Activated B cell treated with CpG ODN at 0.5 μM for 24 hours (primary cell): ENCODE measurements around the gene PTPRCAP. TPM values are rescaled to one million over a fixed set of nuclear protein-coding genes. Genes with fewer than 3 reads are reported as not detected.

Experiments
- ATAC-seq: fragments of 200-7000 bp; cut with Tn5 transposase; one replicate; pipeline ENCODE4 v1.10.0; 2021; ENCODE audit warnings: low read depth, mild to moderate bottlenecking, moderate library complexity
- CTCF ChIA-PET: fragments of 350-600 bp; sonication (Branson Sonifier 250); formaldehyde crosslinking; loops from one replicate; lab custom pipeline; 2021; ENCODE audit warnings: antibody characterized with exemption; lab: Charles Lee
- POLR2A ChIA-PET: fragments of 350-600 bp; sonication (Branson Sonifier 250); formaldehyde crosslinking; loops from one replicate; lab custom pipeline; 2021; ENCODE audit warnings: antibody characterized with exemption; lab: Charles Lee
- DNase-seq: peaks from one replicate; pipeline ENCODE4 v3.0.0; 2022
- H3K27ac Mint-ChIP-seq: one replicate; pipeline ENCODE4 v1.8.0; 2020; ENCODE audit warnings: mixed read lengths
- H3K27me3 Mint-ChIP-seq: one replicate; pipeline ENCODE4 v1.8.0; 2021; ENCODE audit warnings: mixed read lengths
- H3K36me3 Mint-ChIP-seq: one replicate; pipeline ENCODE4 v1.8.0; 2021; ENCODE audit warnings: low read depth, mixed read lengths
- H3K4me1 Mint-ChIP-seq: one replicate; pipeline ENCODE4 v1.8.0; 2021; ENCODE audit warnings: mixed read lengths
- H3K4me3 Mint-ChIP-seq: one replicate; pipeline ENCODE4 v1.8.0; 2020; ENCODE audit warnings: mild to moderate bottlenecking, mixed read lengths
- H3K9me3 Mint-ChIP-seq: one replicate; pipeline ENCODE4 v1.8.0; 2020; ENCODE audit warnings: mixed read lengths
- intact Hi-C: fragments of 100-400 bp; cut with micrococcal nuclease; formaldehyde crosslinking; loops from one replicate; pipeline ENCODE4 v1.15.1; 2024
- total RNA-seq: library from RNA; stranded (reverse); gene quantifications from 2 replicates; pipeline ENCODE4 v1.2.3, GENCODE V29; 2022
- TF ChIP-seq, protein P1 (sequence below): fragments of 200-600 bp; IDR thresholded peaks from one replicate; pipeline ENCODE4 v1.8.0; 2022; ENCODE audit warnings: antibody characterized with exemption, mild to moderate bottlenecking

Gene PTPRCAP
- total RNA-seq, 1 donor from 2014 or later, result 328 TPM

DNA sequence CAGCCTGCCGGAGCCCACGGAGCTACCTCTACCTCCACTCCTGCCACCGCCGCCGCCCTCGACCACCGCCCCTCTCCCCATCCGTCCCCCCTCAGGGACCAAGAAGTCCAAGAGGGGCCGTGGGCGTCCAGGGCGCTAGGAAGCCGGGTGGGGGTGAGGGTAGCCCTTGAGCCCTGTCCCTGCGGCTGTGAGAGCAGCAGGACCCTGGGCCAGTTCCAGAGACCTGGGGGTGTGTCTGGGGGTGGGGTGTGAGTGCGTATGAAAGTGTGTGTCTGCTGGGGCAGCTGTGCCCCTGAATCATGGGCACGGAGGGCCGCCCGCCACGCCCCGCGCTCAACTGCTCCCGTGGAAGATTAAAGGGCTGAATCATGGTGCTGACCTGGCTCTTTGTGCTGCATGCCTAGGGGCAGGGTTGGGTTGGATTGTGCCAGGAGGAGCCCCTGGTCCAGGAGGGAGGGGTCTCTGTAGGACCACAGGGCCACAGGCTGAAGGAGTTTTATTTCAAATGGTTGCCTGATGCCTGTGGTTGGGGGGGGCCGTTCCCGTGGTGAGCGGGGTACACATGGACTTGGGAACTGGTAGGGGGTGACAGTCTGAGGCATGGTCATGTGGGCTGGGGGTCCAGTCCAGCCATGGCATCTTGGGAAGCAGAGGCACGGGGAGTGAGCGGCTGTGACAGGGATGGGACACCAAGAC, 2.3 kb downstream of the PTPRCAP start:
- DNase-seq (no peak), ATAC-seq (no peak)
- Mint-ChIP-seq H3K4me1 (peaks cover 70% of the 10 kb centered on the region), H3K9me3 (no peaks in the 10 kb centered on the region), H3K36me3 (peaks cover 63% of the 10 kb centered on the region), H3K4me3 (peak overlapping the region; percentile 96), H3K27me3 (no peaks in the 10 kb centered on the region), H3K27ac (peak overlapping the region; percentile 96)
- intact Hi-C loops, result no loop called here
- POLR2A ChIA-PET, result interaction anchor here (2.1 to 26.0 kb wide), 10 partner anchors 12 to 81 kb away, joined by 6 to 1417 read pairs (median 104); partner anchors contain the start of genes AIP, CABP4, CARNS1 and CORO1B
- CTCF ChIA-PET, result interaction anchor here (4.9 kb wide), 1 partner anchor 34 kb away, joined by 25 read pairs; the partner anchor contains the start of gene PPP1CA
- TF ChIP-seq, protein P1, sequence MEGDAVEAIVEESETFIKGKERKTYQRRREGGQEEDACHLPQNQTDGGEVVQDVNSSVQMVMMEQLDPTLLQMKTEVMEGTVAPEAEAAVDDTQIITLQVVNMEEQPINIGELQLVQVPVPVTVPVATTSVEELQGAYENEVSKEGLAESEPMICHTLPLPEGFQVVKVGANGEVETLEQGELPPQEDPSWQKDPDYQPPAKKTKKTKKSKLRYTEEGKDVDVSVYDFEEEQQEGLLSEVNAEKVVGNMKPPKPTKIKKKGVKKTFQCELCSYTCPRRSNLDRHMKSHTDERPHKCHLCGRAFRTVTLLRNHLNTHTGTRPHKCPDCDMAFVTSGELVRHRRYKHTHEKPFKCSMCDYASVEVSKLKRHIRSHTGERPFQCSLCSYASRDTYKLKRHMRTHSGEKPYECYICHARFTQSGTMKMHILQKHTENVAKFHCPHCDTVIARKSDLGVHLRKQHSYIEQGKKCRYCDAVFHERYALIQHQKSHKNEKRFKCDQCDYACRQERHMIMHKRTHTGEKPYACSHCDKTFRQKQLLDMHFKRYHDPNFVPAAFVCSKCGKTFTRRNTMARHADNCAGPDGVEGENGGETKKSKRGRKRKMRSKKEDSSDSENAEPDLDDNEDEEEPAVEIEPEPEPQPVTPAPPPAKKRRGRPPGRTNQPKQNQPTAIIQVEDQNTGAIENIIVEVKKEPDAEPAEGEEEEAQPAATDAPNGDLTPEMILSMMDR, result no peak

DNA sequence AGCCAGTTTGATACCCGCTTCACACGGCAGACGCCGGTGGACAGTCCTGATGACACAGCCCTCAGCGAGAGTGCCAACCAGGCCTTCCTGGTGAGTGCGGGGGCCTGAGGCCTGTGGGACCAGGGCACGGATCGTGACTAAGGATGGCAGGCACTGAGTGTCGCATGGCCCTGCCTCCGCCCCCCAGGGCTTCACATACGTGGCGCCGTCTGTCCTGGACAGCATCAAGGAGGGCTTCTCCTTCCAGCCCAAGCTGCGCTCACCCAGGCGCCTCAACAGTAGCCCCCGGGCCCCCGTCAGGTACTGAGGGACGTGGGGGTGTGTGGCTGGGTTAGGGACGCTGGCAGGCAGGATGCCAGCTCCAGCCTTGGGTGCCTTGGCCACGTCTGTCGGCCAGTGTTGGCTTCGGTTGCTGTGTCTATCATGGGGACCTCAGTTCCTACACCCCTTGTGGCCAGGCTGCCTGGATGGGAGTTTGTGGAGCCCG, 3.0 kb downstream of the PTPRCAP start:
- intact Hi-C loops, result no loop called here
- Mint-ChIP-seq H3K9me3 (no peaks in the 10 kb centered on the region), H3K4me3 (peak overlapping the region; percentile 52), H3K27ac (peak overlapping the region; percentile 79), H3K36me3 (peaks cover 65% of the 10 kb centered on the region), H3K27me3 (no peaks in the 10 kb centered on the region), H3K4me1 (peaks cover 67% of the 10 kb centered on the region)
- TF ChIP-seq, protein P1, result no peak
- ChIA-PET CTCF (interaction anchor here (4.9 kb wide), 1 partner anchor 33 kb away, joined by 25 read pairs; the partner anchor contains the start of gene PPP1CA), POLR2A (interaction anchor here (2.1 to 26.0 kb wide), 8 partner anchors 11 to 81 kb away, joined by 6 to 1417 read pairs (median 148); partner anchors contain the start of genes AIP, CABP4, CARNS1 and CORO1B)
- DNase-seq (peak; percentile 37), ATAC-seq (no peak)

DNA sequence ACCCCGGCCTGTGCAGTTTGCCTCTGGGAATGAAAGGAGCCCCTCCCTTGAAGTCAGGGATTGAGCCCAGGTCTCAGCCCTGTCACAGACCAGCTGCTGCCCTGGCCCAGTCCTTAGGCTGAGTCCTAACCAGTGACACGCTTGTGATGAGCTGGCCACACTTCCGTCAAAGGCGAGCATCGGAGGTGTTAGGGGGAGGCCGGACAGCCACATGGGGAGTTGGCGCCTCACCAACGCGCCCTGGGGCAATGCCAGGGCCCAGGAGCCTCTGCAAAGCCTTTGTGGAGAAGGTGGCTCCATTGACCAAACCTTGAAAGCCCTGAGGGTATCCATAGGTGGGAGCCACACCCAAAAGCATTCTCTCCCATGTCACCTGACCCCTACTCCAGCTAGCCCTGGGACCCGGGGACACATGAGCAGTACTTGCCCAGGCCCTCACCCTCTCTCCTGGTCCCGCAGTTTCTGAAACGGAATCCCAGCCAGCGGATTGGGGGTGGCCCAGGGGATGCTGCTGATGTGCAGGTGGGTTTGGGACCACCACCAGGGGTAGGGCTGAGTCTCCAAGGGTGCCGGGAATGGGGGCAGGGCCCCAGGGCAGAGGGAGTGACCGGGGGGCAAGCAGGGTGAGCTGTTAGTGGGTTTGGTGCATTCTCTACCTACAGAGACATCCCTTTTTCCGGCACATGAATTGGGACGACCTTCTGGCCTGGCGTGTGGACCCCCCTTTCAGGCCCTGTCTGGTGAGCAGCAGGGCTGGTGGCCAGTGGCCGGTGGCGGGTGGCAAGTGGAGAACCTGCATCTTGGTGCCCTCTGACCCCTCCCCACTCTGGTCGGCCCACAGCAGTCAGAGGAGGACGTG, 3.7 kb downstream of the PTPRCAP start:
- ChIA-PET CTCF (interaction anchor here (0.9 to 1.1 kb wide), 2 partner anchors 32 to 88 kb away, joined by 3 read pairs; partner anchors contain the start of gene PPP1CA), POLR2A (interaction anchor here (0.6 to 26.0 kb wide), 10 partner anchors 8 to 80 kb away, joined by 3 to 1417 read pairs (median 104); partner anchors contain the start of genes AIP, CABP4, CARNS1 and CORO1B)
- Mint-ChIP-seq H3K4me3 (peak overlapping the region; percentile 52), H3K27me3 (no peaks in the 10 kb centered on the region), H3K27ac (peak overlapping the region; percentile 79), H3K36me3 (peaks cover 63% of the 10 kb centered on the region), H3K9me3 (no peaks in the 10 kb centered on the region), H3K4me1 (peaks cover 67% of the 10 kb centered on the region)
- TF ChIP-seq, protein P1, result no peak
- no peak for DNase-seq
- intact Hi-C loops, result no loop called here
- ATAC-seq, result no peak

DNA sequence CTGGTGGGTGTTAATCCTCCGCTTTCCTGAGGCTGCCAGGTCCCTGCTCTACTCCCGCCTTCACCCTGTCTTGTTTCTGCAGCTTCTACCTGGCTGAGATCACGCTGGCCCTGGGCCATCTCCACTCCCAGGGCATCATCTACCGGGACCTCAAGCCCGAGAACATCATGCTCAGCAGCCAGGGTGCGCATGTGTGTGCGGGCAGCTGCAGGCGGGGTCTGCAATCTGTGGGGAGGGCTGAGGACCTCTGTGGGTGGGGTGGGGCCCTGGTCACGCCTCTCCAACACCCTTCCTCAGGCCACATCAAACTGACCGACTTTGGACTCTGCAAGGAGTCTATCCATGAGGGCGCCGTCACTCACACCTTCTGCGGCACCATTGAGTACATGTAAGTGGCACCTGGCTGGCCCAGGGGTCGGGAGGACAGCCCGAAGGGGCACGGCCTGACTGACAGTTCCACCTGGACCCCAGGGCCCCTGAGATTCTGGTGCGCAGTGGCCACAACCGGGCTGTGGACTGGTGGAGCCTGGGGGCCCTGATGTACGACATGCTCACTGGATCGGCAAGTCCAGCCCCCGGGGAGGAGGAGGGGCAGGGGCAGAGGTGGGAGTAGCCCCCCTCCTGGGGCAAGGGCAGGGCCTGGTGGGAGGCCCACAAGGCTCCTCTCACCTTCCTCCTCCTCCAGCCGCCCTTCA, 4.7 kb downstream of the PTPRCAP start:
- no peaks in the 10 kb centered on the region for H3K27me3 Mint-ChIP-seq
- ChIA-PET POLR2A (interaction anchor here (0.8 to 26.0 kb wide), 10 partner anchors 9 to 81 kb away, joined by 3 to 1417 read pairs (median 104); partner anchors contain the start of genes AIP, CABP4, CARNS1 and CORO1B), CTCF (interaction anchor here (0.9 to 1.1 kb wide), 3 partner anchors 31 to 87 kb away, joined by 3 to 4 read pairs (median 3); partner anchors contain the start of gene PPP1CA)
- peaks cover 68% of the 10 kb centered on the region for H3K36me3 Mint-ChIP-seq
- TF ChIP-seq, protein P1, result no peak
- ATAC-seq, result no peak
- intact Hi-C loops, result no loop called here
- H3K9me3 Mint-ChIP-seq, result no peaks in the 10 kb centered on the region
- peak overlapping the region; percentile 79 for H3K27ac Mint-ChIP-seq
- no peak for DNase-seq
- peaks cover 67% of the 10 kb centered on the region for H3K4me1 Mint-ChIP-seq
- H3K4me3 Mint-ChIP-seq, result no peak overlapping the region
